ENCODE measurements around the gene PLEKHO2.

The PLEKHO2 gene

GRCh38 chr15:64800476-64800875 lies 41.2 kb upstream of the PLEKHO2 start (continued):
- TF ChIP-seq POU6F1 (CRISPR knock-in tag; IDR thresholded peaks at IDR 0.05; ENCODE audit: borderline replicate concordance, low read depth), result no peak

- ATAC-seq, result no peak
- TF ChIP-seq ZC3H10 (CRISPR knock-in tag; IDR thresholded peaks at IDR 0.05) (no peak), ARNTL (CRISPR knock-in tag; IDR thresholded peaks at IDR 0.05; ENCODE audit: borderline replicate concordance, low read depth) (no peak), CSRNP3 (CRISPR knock-in tag; IDR thresholded peaks at IDR 0.05) (no peak), ZNF70 (CRISPR knock-in tag; IDR thresholded peaks at IDR 0.05) (no peak)
Measured at GRCh38 chr15:64803526-64803925, 38.2 kb upstream of the PLEKHO2 start.

DNA sequence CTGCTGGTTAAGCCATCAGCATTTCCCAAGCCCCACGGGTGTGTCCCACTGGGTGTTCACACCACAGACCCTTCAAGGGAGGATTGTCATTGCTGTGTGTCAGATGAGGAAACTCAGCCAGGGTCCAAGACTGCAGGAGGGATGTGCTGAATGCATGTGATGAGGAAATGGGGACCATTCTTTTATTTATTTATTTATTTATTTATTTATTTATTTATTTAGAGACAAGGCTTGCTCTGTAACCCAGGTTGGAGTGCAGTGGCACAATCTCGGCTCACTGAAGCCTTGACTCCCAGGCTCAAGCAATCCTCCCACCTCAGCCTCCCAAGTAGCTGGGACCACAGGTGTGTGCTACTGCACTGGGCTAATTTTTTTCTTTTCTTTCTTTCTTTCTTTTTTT lies 37.1 kb upstream of the PLEKHO2 start:
- TF ChIP-seq SNAI2 (CRISPR knock-in tag; IDR thresholded peaks at IDR 0.05) (no peak), GLIS3 (CRISPR knock-in tag; IDR thresholded peaks at IDR 0.05) (no peak), ZNF565 (CRISPR knock-in tag; conservative IDR thresholded peaks at IDR 0.05; ENCODE audit: low read depth) (no peak), POU6F1 (CRISPR knock-in tag; IDR thresholded peaks at IDR 0.05; ENCODE audit: borderline replicate concordance, low read depth) (no peak), ESRRG (CRISPR knock-in tag; IDR thresholded peaks at IDR 0.05) (no peak), ARNTL (CRISPR knock-in tag; IDR thresholded peaks at IDR 0.05; ENCODE audit: borderline replicate concordance, low read depth) (no peak), TCF4 (CRISPR knock-in tag; IDR thresholded peaks at IDR 0.05; ENCODE audit: borderline replicate concordance) (no peak), PPARA (CRISPR knock-in tag; IDR thresholded peaks at IDR 0.05; ENCODE audit: borderline replicate concordance) (no peak), ISL1 (CRISPR knock-in tag; IDR thresholded peaks at IDR 0.05) (no peak), RARB (CRISPR knock-in tag; IDR thresholded peaks at IDR 0.05) (no peak), ZNF70 (CRISPR knock-in tag; IDR thresholded peaks at IDR 0.05) (no peak), ZFP3 (CRISPR knock-in tag; IDR thresholded peaks at IDR 0.05) (no peak), ZNF8 (CRISPR knock-in tag; IDR thresholded peaks at IDR 0.05) (no peak), ZFP30 (CRISPR knock-in tag; IDR thresholded peaks at IDR 0.05) (no peak), CSRNP3 (CRISPR knock-in tag; IDR thresholded peaks at IDR 0.05) (no peak), OSR1 (CRISPR knock-in tag; IDR thresholded peaks at IDR 0.05) (no peak), TSHZ2 (CRISPR knock-in tag; IDR thresholded peaks at IDR 0.05) (no peak)
- TF ChIP-seq, protein P1, sequence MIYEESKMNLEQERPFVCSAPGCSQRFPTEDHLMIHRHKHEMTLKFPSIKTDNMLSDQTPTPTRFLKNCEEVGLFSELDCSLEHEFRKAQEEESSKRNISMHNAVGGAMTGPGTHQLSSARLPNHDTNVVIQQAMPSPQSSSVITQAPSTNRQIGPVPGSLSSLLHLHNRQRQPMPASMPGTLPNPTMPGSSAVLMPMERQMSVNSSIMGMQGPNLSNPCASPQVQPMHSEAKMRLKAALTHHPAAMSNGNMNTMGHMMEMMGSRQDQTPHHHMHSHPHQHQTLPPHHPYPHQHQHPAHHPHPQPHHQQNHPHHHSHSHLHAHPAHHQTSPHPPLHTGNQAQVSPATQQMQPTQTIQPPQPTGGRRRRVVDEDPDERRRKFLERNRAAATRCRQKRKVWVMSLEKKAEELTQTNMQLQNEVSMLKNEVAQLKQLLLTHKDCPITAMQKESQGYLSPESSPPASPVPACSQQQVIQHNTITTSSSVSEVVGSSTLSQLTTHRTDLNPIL (CRISPR knock-in tag; IDR thresholded peaks at IDR 0.05; ENCODE audit: low read depth), result no peak
- ATAC-seq, result no peak
